Keratinocyte (primary cell): Measurements from ENCODE around the gene VRTN.

Experiments used
- EZH2 ChIP-seq: IDR thresholded peaks from one replicate; pipeline ENCODE4 v1.6.1; 2012; ENCODE audit warnings: inconsistent platforms, mild to moderate bottlenecking, low read length, moderate library complexity
- TF ChIP-seq, protein P1 (sequence below), 3 experiments: IDR thresholded peaks in 1 of 3; conservative IDR thresholded peaks in 1 of 3; optimal IDR thresholded peaks in 1 of 3; 2 replicates in 2 of 3; 3 replicates in 1 of 3; pipeline versions ENCODE3 to v1.5.1; 2011; ENCODE audit warnings: low read length in 3 of 3, mild to moderate bottlenecking in 3 of 3, moderate library complexity in 2 of 3, control low read depth in 1 of 3, inconsistent platforms in 1 of 3; ENCODE audit not compliant: insufficient read depth in 2 of 3; ENCODE audit errors: extremely low read depth in 1 of 3

DNA sequence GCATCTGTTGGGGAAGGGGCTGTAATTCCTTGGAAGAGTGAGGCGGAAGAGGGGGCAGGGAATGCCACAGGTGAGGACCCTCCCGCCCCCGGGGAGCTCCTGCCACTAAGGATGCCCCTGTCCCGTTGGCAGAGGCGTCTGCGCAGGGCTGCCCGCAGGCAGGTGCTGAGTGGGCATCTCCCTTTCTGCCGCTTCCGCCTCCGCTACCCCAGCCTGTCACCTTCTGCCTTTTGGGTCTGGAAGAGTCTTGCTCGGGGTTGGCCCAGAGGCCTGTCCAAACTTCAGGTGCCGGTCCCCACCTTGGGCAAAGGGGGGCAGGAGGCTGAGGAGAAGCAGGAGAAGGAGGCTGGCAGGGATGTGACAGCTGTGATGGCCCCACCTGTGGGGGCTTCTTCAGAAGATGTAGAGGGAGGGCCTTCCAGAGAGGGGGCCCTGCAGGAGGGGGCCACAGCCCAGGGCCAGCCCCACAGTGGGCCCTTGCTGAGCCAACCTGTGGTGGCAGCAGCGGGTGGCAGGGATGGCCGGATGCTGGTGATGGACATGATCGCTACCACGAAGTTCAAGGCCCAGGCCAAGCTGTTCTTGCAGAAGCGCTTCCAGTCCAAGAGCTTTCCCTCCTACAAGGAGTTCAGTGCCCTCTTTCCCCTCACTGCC is 10.0 kb downstream of the VRTN start:
- TF ChIP-seq, protein P1, sequence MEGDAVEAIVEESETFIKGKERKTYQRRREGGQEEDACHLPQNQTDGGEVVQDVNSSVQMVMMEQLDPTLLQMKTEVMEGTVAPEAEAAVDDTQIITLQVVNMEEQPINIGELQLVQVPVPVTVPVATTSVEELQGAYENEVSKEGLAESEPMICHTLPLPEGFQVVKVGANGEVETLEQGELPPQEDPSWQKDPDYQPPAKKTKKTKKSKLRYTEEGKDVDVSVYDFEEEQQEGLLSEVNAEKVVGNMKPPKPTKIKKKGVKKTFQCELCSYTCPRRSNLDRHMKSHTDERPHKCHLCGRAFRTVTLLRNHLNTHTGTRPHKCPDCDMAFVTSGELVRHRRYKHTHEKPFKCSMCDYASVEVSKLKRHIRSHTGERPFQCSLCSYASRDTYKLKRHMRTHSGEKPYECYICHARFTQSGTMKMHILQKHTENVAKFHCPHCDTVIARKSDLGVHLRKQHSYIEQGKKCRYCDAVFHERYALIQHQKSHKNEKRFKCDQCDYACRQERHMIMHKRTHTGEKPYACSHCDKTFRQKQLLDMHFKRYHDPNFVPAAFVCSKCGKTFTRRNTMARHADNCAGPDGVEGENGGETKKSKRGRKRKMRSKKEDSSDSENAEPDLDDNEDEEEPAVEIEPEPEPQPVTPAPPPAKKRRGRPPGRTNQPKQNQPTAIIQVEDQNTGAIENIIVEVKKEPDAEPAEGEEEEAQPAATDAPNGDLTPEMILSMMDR (optimal IDR thresholded peaks at IDR 0.05 in 1 of 3, IDR thresholded peaks at IDR 0.05 in 1 of 3, conservative IDR thresholded peaks at IDR 0.05 in 1 of 3; ENCODE audit: extremely low read depth in 1 of 3, insufficient read depth in 2 of 3, low read length in 3 of 3) = no peak
- TF ChIP-seq EZH2 = no peak
